D721Med (cell line): ENCODE measurements around the gene ACACA.

Experiments used
- DNase-seq: peaks from one replicate; pipeline ENCODE4 v3.0.0; 2011; ENCODE audit warnings: low spot score; ENCODE audit not compliant: insufficient read length
- FAIRE-seq: peaks from 2 replicates; lab custom pipeline; 2011; peaks lifted over from hg19 to GRCh38; lab: Jason Lieb, UNC
- CTCF ChIP-seq: IDR thresholded peaks from 2 replicates; pipeline ENCODE4 v1.5.1; 2012; ENCODE audit warnings: mild to moderate bottlenecking, control low read depth; ENCODE audit not compliant: insufficient read depth; ENCODE audit errors: missing control alignments

The ACACA gene

GRCh38 chr17:37088913-37089312 lies 317.7 kb downstream of the ACACA start:
- no peak for TF ChIP-seq CTCF
- FAIRE-seq, result no peak
- no peak for DNase-seq

DNA sequence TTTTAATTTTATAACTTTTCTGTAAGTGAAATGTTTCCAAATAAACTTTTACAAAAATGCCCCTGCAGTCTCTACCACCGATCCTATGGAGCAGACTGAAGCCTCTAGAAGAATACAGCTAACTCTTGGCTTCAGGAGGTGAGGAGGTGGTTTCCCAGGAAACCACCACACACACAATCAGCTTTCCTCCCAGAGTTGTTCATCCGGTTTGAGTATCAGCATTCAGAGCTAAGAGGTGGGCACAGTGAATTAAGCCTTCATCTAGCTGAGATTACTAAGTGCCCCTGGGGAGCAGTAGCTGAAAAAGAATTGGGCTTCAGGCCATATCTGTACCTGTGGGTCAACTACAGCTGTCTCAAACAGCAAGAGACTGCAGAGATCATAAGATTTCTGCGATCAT lies 318.2 kb downstream of the ACACA start:
- TF ChIP-seq CTCF, result no peak
- FAIRE-seq (no peak), DNase-seq (no peak)

- DNase-seq (no peak), FAIRE-seq (no peak)
- TF ChIP-seq CTCF, result no peak
Observed at GRCh38 chr17:37087683-37088082, 319.0 kb downstream of the ACACA start.

- TF ChIP-seq CTCF, result no peak
- FAIRE-seq, result no peak
- DNase-seq, result no peak
Observed at GRCh38 chr17:37086948-37087347, 319.7 kb downstream of the ACACA start.

- DNase-seq (no peak), FAIRE-seq (no peak)
- TF ChIP-seq CTCF, result no peak
Observed at GRCh38 chr17:37086334-37086733, 320.3 kb downstream of the ACACA start.

DNA sequence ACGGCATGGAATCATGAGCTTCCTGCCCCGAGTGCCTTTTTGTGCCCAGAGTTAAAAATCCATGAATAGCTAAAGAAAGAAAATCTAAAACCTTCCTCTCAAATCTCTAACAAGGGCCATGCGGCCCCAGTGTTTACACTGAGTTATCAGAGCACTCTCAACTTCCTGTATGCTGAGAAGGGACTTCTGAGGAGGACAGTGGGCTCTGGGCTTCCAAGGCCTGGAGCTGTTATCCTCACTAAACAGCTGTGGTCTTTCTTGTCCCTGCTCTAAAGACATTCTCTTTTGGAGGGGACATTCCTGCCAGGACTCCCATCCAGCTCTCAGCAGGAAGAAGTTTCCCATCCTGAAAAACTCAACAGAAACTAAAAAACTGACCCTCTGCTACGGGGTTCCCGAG lies 322.3 kb downstream of the ACACA start:
- DNase-seq (no peak), FAIRE-seq (no peak)
- TF ChIP-seq CTCF, result no peak

- DNase-seq (no peak), FAIRE-seq (no peak)
- no peak for TF ChIP-seq CTCF
Observed at GRCh38 chr17:37083456-37083855, 323.2 kb downstream of the ACACA start.
